HEK293 (cell line): ENCODE measurements around the gene APOBEC3C.
"Not testable (repeated sequence)": the region's sequence is repeated elsewhere in the genome, so short reads cannot be mapped to it uniquely, and the experiment has no call there.

Experiments used
- CTCF ChIA-PET: fragments of 350-600 bp; formaldehyde crosslinking; extraction: SDS; loops from one replicate; lab custom pipeline; 2021; ENCODE audit warnings: antibody characterized with exemption; lab: Yijun Ruan, JAX
- POLR2A ChIA-PET: fragments of 300-600 bp; formaldehyde crosslinking; extraction: SDS; loops from one replicate; lab custom pipeline; 2020; ENCODE audit warnings: antibody characterized with exemption, inconsistent platforms; lab: Yijun Ruan, JAX
- H3K27ac ChIP-seq: fragments of 200-500 bp; sonication (Bioruptor generic); 2 replicates; pipeline ENCODE4 v1.5.1; 2014; ENCODE audit warnings: low read depth, low read length, control low read depth, inconsistent platforms; ENCODE audit errors: extremely low read depth
- H3K36me3 ChIP-seq, 2 experiments: fragments of 200-500 bp in 1 of 2; sonication (Bioruptor generic) in 1 of 2; 1 replicate in 1 of 2; 2 replicates in 1 of 2; pipeline ENCODE4 v1.5.1; 2014 to 2017; ENCODE audit warnings: inconsistent platforms in 2 of 2, low read length in 2 of 2; ENCODE audit not compliant: control insufficient read depth in 2 of 2, insufficient read depth in 1 of 2
- H3K4me1 ChIP-seq: fragments of 200-500 bp; sonication (Bioruptor generic); 2 replicates; pipeline ENCODE4 v1.5.1; 2014; ENCODE audit warnings: mild to moderate bottlenecking, low read length, inconsistent platforms; ENCODE audit not compliant: control insufficient read depth, insufficient read depth
- H3K4me3 ChIP-seq: 2 replicates; pipeline ENCODE4 v1.5.1; 2011; ENCODE audit warnings: low read depth, mild to moderate bottlenecking, control low read depth, low read length, moderate library complexity
- H3K9me3 ChIP-seq: fragments of 200-500 bp; sonication (Bioruptor generic); 2 replicates; pipeline ENCODE4 v1.5.1; 2014; ENCODE audit warnings: low read depth, low read length, inconsistent platforms; ENCODE audit not compliant: control insufficient read depth, insufficient read depth
- GLIS1 ChIP-seq: fragments of 450-650 bp; formaldehyde crosslinking; IDR thresholded peaks from 2 replicates; pipeline ENCODE4 v1.5.1; 2016; ENCODE audit warnings: missing biosample characterization, missing genetic modification characterization
- HIC1 ChIP-seq: fragments of 450-650 bp; formaldehyde crosslinking; IDR thresholded peaks from 2 replicates; pipeline ENCODE4 v1.5.1; 2016; ENCODE audit warnings: missing biosample characterization, missing genetic modification characterization
- KLF10 ChIP-seq: fragments of 450-650 bp; IDR thresholded peaks from 2 replicates; pipeline ENCODE4 v1.5.1; 2018; ENCODE audit warnings: missing biosample characterization, mild to moderate bottlenecking, missing genetic modification characterization
- SCRT2 ChIP-seq: fragments of 450-650 bp; formaldehyde crosslinking; IDR thresholded peaks from 2 replicates; pipeline ENCODE4 v1.5.1; 2016; ENCODE audit warnings: missing biosample characterization, missing genetic modification characterization
- TRIM28 ChIP-seq: IDR thresholded peaks from 2 replicates; pipeline ENCODE4 v1.6.1; 2011; ENCODE audit warnings: low read length, control low read depth, borderline replicate concordance
- ZFHX2 ChIP-seq: fragments of 450-650 bp; formaldehyde crosslinking; conservative IDR thresholded peaks from 2 replicates; pipeline ENCODE4 v1.5.1; 2016; ENCODE audit warnings: missing biosample characterization, missing genetic modification characterization
- ZFP41 ChIP-seq: fragments of 450-650 bp; formaldehyde crosslinking; IDR thresholded peaks from 2 replicates; pipeline ENCODE4 v1.5.1; 2016; ENCODE audit warnings: missing biosample characterization, missing genetic modification characterization, borderline replicate concordance
- ZIC2 ChIP-seq: fragments of 450-650 bp; formaldehyde crosslinking; IDR thresholded peaks from 2 replicates; pipeline ENCODE4 v1.5.1; 2016; ENCODE audit warnings: missing biosample characterization, missing genetic modification characterization
- ZNF529 ChIP-seq: fragments of 450-650 bp; formaldehyde crosslinking; IDR thresholded peaks from 2 replicates; pipeline ENCODE4 v1.5.1; 2017; ENCODE audit warnings: missing genetic modification characterization, missing biosample characterization; ENCODE audit not compliant: insufficient replicate concordance

APOBEC3C gene

GRCh38 chr22:39020021-39020651 is 6.1 kb downstream of the APOBEC3C start:
- H3K9me3 ChIP-seq, H3K4me1 ChIP-seq, CTCF ChIA-PET, H3K4me3 ChIP-seq, H3K27ac ChIP-seq: not testable (repeated sequence)
- TF ChIP-seq ZFHX2 = peak; percentile 36; the same call in 1 of the 2 replicates
- TF ChIP-seq SCRT2 (tag by site-specific recombination) = peak; percentile 65
- H3K36me3 ChIP-seq = peaks cover 0 to 32% of the 10 kb centered on the region in 2 experiments; a peak in 2 of 3 replicates
- POLR2A ChIA-PET = interaction anchor here (0.7 kb wide), 1 partner anchor 66 kb away, joined by 4 read pairs; no protein-coding TSS in a partner anchor

- no peak for TF ChIP-seq ZNF529
- TF ChIP-seq ZIC2 (tag by site-specific recombination) = peak; percentile 54
- ChIA-PET CTCF (interaction anchor here (1.9 kb wide), 1 partner anchor 19 kb away, joined by 4 read pairs; no protein-coding TSS in a partner anchor), POLR2A (no interaction called here)
- H3K9me3 ChIP-seq = no peaks in the 10 kb centered on the region
- no peak overlapping the region for H3K4me3 ChIP-seq
- H3K27ac ChIP-seq = no peak overlapping the region
- peaks cover 0 to 35% of the 10 kb centered on the region in 2 experiments; a peak in 2 of 3 replicates for H3K36me3 ChIP-seq
- H3K4me1 ChIP-seq = no peaks in the 10 kb centered on the region
Observed at GRCh38 chr22:39021552-39022250, 7.6 kb downstream of the APOBEC3C start.

GRCh38 chr22:39024519-39025308 is 10.7 kb downstream of the APOBEC3C start:
- no peaks in the 10 kb centered on the region for H3K9me3 ChIP-seq
- H3K27ac ChIP-seq = no peak overlapping the region
- peaks cover 0 to 18% of the 10 kb centered on the region in 2 experiments; a peak in 2 of 3 replicates for H3K36me3 ChIP-seq
- TF ChIP-seq TRIM28 (no peak), KLF10 (tag by site-specific recombination) (no peak)
- POLR2A ChIA-PET = no interaction called here
- no peaks in the 10 kb centered on the region for H3K4me1 ChIP-seq
- no peak overlapping the region for H3K4me3 ChIP-seq
- CTCF ChIA-PET = no interaction called here

- TF ChIP-seq HIC1 (tag by site-specific recombination) = no peak
- no peaks in the 10 kb centered on the region for H3K4me1 ChIP-seq
- no peak overlapping the region for H3K4me3 ChIP-seq
- H3K36me3 ChIP-seq = peaks cover 0 to 18% of the 10 kb centered on the region in 2 experiments; a peak in 2 of 3 replicates
- ChIA-PET POLR2A (no interaction called here), CTCF (interaction anchor here (0.7 kb wide), 1 partner anchor 235 kb away, joined by 3 read pairs; no protein-coding TSS in a partner anchor)
- no peak overlapping the region for H3K27ac ChIP-seq
- H3K9me3 ChIP-seq = no peaks in the 10 kb centered on the region
Observed at GRCh38 chr22:39026509-39027150, 12.6 kb downstream of the APOBEC3C start.

GRCh38 chr22:39027717-39028116 is 13.7 kb downstream of the APOBEC3C start:
- Histone ChIP-seq H3K4me1 (no peaks in the 10 kb centered on the region), H3K4me3 (no peak overlapping the region), H3K9me3 (no peaks in the 10 kb centered on the region), H3K27ac (no peak overlapping the region), H3K36me3 (peaks cover 0 to 18% of the 10 kb centered on the region in 2 experiments; a peak in 2 of 3 replicates)
- POLR2A ChIA-PET = no interaction called here
- CTCF ChIA-PET = interaction anchor here (0.6 kb wide), 1 partner anchor 123 kb away, joined by 3 read pairs; no protein-coding TSS in a partner anchor
- TF ChIP-seq ZFP41 (tag by site-specific recombination) (no peak), GLIS1 (tag by site-specific recombination) (peak; percentile 59; the same call in 1 of the 2 replicates)
- TF ChIP-seq, all 188 proteins: peak for 1
